ENCODE results near the gene MAP4K5. TPM values are rescaled to one million over a fixed set of nuclear protein-coding genes. Genes with fewer than 3 reads are reported as not detected.
"Not testable (repeated sequence)": the region's sequence is repeated elsewhere in the genome, so short reads cannot be mapped to it uniquely, and the experiment has no call there.

MAP4K5 gene
- total RNA-seq, 1 experiment from 2014 or later: 39.1 TPM

GRCh38 chr14:50559990-50560930 is 27.9 kb upstream of the MAP4K5 start, which contains the start of gene ATL1:
Gene ATL1, plus strand, starts transcription at chr14:50560145. Its CDS starts 121 bp downstream, at chr14:50560266.
- Histone ChIP-seq H3K79me2 (ENCODE audit: insufficient read depth, low read length) (no peaks in the 10 kb centered on the region), H3K36me3 (ENCODE audit: control insufficient read depth in 1 of 2, insufficient read depth in 2 of 2, low read length in 2 of 2) (no peaks in the 10 kb centered on the region), H3K4me3 (replicated peaks in 1 of 2; ENCODE audit: low read depth in 1 of 2, low read length in 2 of 2) (peak within 1 kb of the TSS; percentile 72 to 81), H2AFZ (ENCODE audit: low read depth, low read length, poor library complexity, severe bottlenecking) (peak within 1 kb of the TSS; percentile 95), H3K4me1 (ENCODE audit: control insufficient read depth in 1 of 2, insufficient read depth in 2 of 2, low read length in 2 of 2) (peaks cover 3 to 15% of the 10 kb centered on the region in 2 experiments; a peak in 3 of 4 replicates), H3K4me2 (ENCODE audit: low read length) (peak within 1 kb of the TSS; percentile 98), H3K27ac (ENCODE audit: low read depth, low read length) (peak within 1 kb of the TSS; percentile 75), H3K9ac (ENCODE audit: low read length) (peak within 1 kb of the TSS; percentile 59), H3K27me3 (ENCODE audit: insufficient read depth, low read length) (no peaks in the 10 kb centered on the region), H3K9me3 (ENCODE audit: control insufficient read depth in 1 of 2, insufficient read depth in 1 of 2, low read depth in 1 of 2, low read length in 2 of 2) (no peaks in the 10 kb centered on the region), H3K9me2 (ENCODE audit: insufficient read depth) (no peaks in the 10 kb centered on the region), H4K20me1 (ENCODE audit: insufficient read depth) (no peaks in the 10 kb centered on the region)
- no TSS peak for BruUV-seq (replicated peaks)
- TF ChIP-seq ELF1 (IDR thresholded peaks at IDR 0.05; ENCODE audit: borderline replicate concordance, low read depth) (no peak), YY1 (IDR thresholded peaks at IDR 0.05; ENCODE audit: extremely low read depth, insufficient replicate concordance, low read depth, low read length) (peak; percentile 24), REST (IDR thresholded peaks at IDR 0.05; ENCODE audit: low read depth) (peak; percentile 78), CEBPB (IDR thresholded peaks at IDR 0.05; ENCODE audit: low read depth) (no peak), RAD21 (IDR thresholded peaks at IDR 0.05; ENCODE audit: low read depth) (no peak), MAX (IDR thresholded peaks at IDR 0.05) (0 out of 2 replicates have a peak, but pooled peaks have one; percentile 17), ZNF274 (IDR thresholded peaks at IDR 0.05; ENCODE audit: low read depth, low read length) (no peak), ZFX (IDR thresholded peaks at IDR 0.05) (peak; percentile 59)
- peak; percentile 91 for ATAC-seq
- RAD21 ChIA-PET (ENCODE audit: low non-redundant PET in 1 of 2, low total read pairs in 2 of 2, uncharacterized antibody in 2 of 2, unreplicated experiment in 2 of 2): interaction anchor here in 1 of 2 experiments (0.6 to 1.0 kb wide), 2 partner anchors 214 to 664 kb away, joined by 3 read pairs; no protein-coding TSS in a partner anchor
- CTCF ChIA-PET: interaction anchor here (0.7 to 1.3 kb wide), 3 partner anchors 213 to 300 kb away, joined by 3 to 5 read pairs (median 3); no protein-coding TSS in a partner anchor
- POLR2A ChIA-PET: interaction anchor here (1.0 kb wide), 1 partner anchor 151 kb away, joined by 4 read pairs; no protein-coding TSS in a partner anchor
- peak; percentile 29 for DNase-seq (ENCODE audit: low read depth, low spot score)
- intact Hi-C loops (cut with micrococcal nuclease): no loop called here

GRCh38 chr14:50552796-50553195 is 20.4 kb upstream of the MAP4K5 start:
- H2AFZ ChIP-seq (ENCODE audit: low read depth, low read length, poor library complexity, severe bottlenecking); ATAC-seq; H3K27me3 ChIP-seq (ENCODE audit: insufficient read depth, low read length); H3K9me3 ChIP-seq (ENCODE audit: control insufficient read depth in 1 of 2, insufficient read depth in 1 of 2, low read depth in 1 of 2, low read length in 2 of 2); H3K79me2 ChIP-seq (ENCODE audit: insufficient read depth, low read length); H3K27ac ChIP-seq (ENCODE audit: low read depth, low read length); DNase-seq (ENCODE audit: low read depth, low spot score); H3K9ac ChIP-seq (ENCODE audit: low read length); H3K9me2 ChIP-seq (ENCODE audit: insufficient read depth); H4K20me1 ChIP-seq (ENCODE audit: insufficient read depth); POLR2A ChIA-PET; RAD21 ChIA-PET (ENCODE audit: low non-redundant PET in 1 of 2, low total read pairs in 2 of 2, uncharacterized antibody in 2 of 2, unreplicated experiment in 2 of 2); H3K4me1 ChIP-seq (ENCODE audit: control insufficient read depth in 1 of 2, insufficient read depth in 2 of 2, low read length in 2 of 2); BruUV-seq (replicated peaks); intact Hi-C loops (cut with micrococcal nuclease); H3K4me2 ChIP-seq (ENCODE audit: low read length); H3K36me3 ChIP-seq (ENCODE audit: control insufficient read depth in 1 of 2, insufficient read depth in 2 of 2, low read length in 2 of 2); H3K4me3 ChIP-seq (replicated peaks in 1 of 2; ENCODE audit: low read depth in 1 of 2, low read length in 2 of 2): not testable (repeated sequence)
- CTCF ChIA-PET: interaction anchor here (1.4 kb wide), 1 partner anchor 232 kb away, joined by 3 read pairs; no protein-coding TSS in a partner anchor
